A673 (cell line): Measurements from ENCODE around the gene BMP3. TPM values are rescaled to one million over a fixed set of nuclear protein-coding genes. Genes with fewer than 3 reads are reported as not detected.

Experiments
- Bru-seq: library from RNA; stranded (reverse); fragments of 400-500 nt; gene quantifications from one replicate; lab custom pipeline; 2021; lab: Mats Ljungman, UMichigan
- BruChase-seq, 2 experiments: library from RNA; stranded (reverse); fragments of 400-500 nt; gene quantifications; one replicate each; lab custom pipeline; 2021; lab: Mats Ljungman, UMichigan
- BruUV-seq: library from RNA; stranded (reverse); fragments of 400-500 nt; replicated peaks from 2 replicates; lab custom pipeline; 2021; lab: Mats Ljungman, UMichigan
- CTCF ChIA-PET: fragments of 300-600 bp; sonication (Branson Sonifier 250); formaldehyde crosslinking; loops from one replicate; lab custom pipeline; 2022; ENCODE audit warnings: antibody characterized with exemption; lab: Charles Lee
- POLR2A ChIA-PET: fragments of 300-600 bp; sonication (Branson Sonifier 250); formaldehyde crosslinking; loops from one replicate; lab custom pipeline; 2022; ENCODE audit warnings: antibody characterized with exemption; ENCODE audit not compliant: low non-redundant PET; lab: Charles Lee
- DNase-seq: peaks from one replicate; pipeline ENCODE4 v3.0.0-alpha.2; 2015; ENCODE audit warnings: low spot score
- H3K27ac ChIP-seq: fragments of 200-600 bp; sonication (generic); 2 replicates; pipeline ENCODE4 v1.5.1; 2016; ENCODE audit warnings: mixed run types, low read depth, mild to moderate bottlenecking, mixed read lengths, antibody characterized with exemption, low read length; ENCODE audit not compliant: poor library complexity, severe bottlenecking
- H3K27me3 ChIP-seq: fragments of 200-600 bp; sonication (generic); replicated peaks from 2 replicates; pipeline ENCODE4 v1.6.1; 2017; ENCODE audit warnings: mixed run types, low read depth, mild to moderate bottlenecking, mixed read lengths, antibody characterized with exemption, low read length; ENCODE audit not compliant: insufficient read depth, poor library complexity
- H3K36me3 ChIP-seq: fragments of 200-600 bp; sonication (generic); 2 replicates; pipeline ENCODE4 v1.6.1; 2016; ENCODE audit warnings: mixed run types, mild to moderate bottlenecking, mixed read lengths, antibody characterized with exemption, low read length; ENCODE audit not compliant: insufficient read depth, poor library complexity, severe bottlenecking
- H3K4me1 ChIP-seq: fragments of 200-600 bp; sonication (generic); 2 replicates; pipeline ENCODE4 v1.6.1; 2017; ENCODE audit warnings: mixed run types, mild to moderate bottlenecking, mixed read lengths, antibody characterized with exemption, low read length; ENCODE audit not compliant: insufficient read depth, poor library complexity, severe bottlenecking
- H3K4me3 ChIP-seq: fragments of 200-600 bp; sonication (generic); 2 replicates; pipeline ENCODE4 v1.5.1; 2016; ENCODE audit warnings: low read depth, mixed run types, mild to moderate bottlenecking, mixed read lengths, low read length; ENCODE audit not compliant: poor library complexity, severe bottlenecking
- H3K9me3 ChIP-seq: fragments of 200-600 bp; sonication (generic); 2 replicates; pipeline ENCODE4 v1.6.1; 2016; ENCODE audit warnings: mixed run types, low read depth, mild to moderate bottlenecking, mixed read lengths, antibody characterized with exemption, low read length; ENCODE audit not compliant: poor library complexity, severe bottlenecking
- CTCF ChIP-seq: fragments of 300-800, 200-600 bp; sonication (generic); conservative IDR thresholded peaks from 2 replicates; pipeline ENCODE4 v1.5.1; 2017; ENCODE audit warnings: low read depth, mild to moderate bottlenecking, antibody characterized with exemption, low read length, moderate library complexity, mixed read lengths
- EZH2 ChIP-seq: fragments of 200-600 bp; sonication (generic); IDR thresholded peaks from 2 replicates; pipeline ENCODE4 v1.6.1; 2017; ENCODE audit warnings: borderline replicate concordance, low read depth, mild to moderate bottlenecking, mixed read lengths, antibody characterized with exemption, low read length; ENCODE audit not compliant: poor library complexity, severe bottlenecking
- intact Hi-C: fragments of 100-400 bp; cut with micrococcal nuclease; formaldehyde crosslinking; loops from one replicate; pipeline ENCODE4 v1.10.0; 2022; ENCODE audit not compliant: unreplicated experiment
- long read RNA-seq: library from polyadenylated mRNA; stranded (forward); transcript quantifications from one replicate; pipeline ENCODE4 v2.0.0, GENCODE V29; 2022
- total RNA-seq: library from RNA; stranded (reverse); gene quantifications from 2 replicates; pipeline ENCODE4 v1.2.3, GENCODE V29; 2021

BMP3 gene
- total RNA-seq (not detected in 2 replicates), Bru-seq, nascent RNA (not detected), BruChase-seq, experiment 1, labeled RNA remaining after a 2-hour chase (not detected), BruChase-seq, experiment 2, labeled RNA remaining after a 6-hour chase (not detected)
- long read RNA-seq: 0 reads

DNA sequence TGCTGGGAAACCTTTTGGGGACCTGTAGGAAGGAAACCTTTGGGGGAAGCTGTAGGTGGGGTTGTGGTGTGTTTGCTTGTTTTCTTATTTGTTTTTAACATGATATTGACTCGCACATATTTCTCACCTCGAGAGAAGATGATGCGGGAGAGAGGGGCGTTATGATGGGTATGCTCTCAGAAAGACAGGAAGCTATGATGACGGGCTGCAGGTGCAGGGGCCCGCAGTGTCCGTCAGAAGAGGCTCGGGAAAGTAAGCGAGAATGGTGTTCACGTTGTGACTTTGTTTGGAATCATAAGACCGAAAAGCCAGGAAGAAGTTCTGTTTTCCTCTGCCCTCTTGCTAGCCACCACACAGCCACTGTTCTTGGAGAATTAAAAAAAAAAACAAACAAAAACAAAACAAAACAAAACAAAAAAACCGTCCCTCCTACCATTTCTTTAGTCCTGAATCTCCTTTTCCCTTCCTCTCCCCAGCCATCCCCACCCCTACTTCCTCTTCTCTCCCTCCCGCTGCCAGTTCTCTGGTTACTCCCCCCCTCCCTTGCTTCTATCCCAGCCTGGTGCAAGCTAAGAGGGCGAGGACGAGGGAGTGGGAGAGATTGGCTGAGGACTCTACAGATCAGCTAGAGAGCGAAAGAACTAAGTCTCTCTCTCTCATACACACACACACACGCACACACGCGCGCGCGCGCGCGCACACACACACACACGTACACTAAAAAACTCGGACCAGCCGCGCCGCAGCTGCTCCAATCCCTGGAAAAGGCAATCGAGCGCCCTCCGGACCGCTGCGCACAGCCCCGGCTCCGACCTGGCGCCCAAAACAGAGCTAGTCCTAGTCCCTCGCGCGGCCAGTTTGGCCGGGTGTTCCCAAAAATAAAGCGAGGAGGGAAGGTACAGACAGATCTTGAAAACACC lies at the start of gene BMP3:
Gene BMP3 (plus strand): TSS at position 648 of the 920 bp plus-strand sequence. CDS start 577 bp downstream, outside the sequence.
- intact Hi-C loops: no loop called here
- ChIA-PET CTCF (no interaction called here), POLR2A (no interaction called here)
- Histone ChIP-seq H3K9me3 (no peaks in the 10 kb centered on the region), H3K27me3 (peaks cover 41% of the 10 kb centered on the region), H3K36me3 (no peaks in the 10 kb centered on the region), H3K27ac (no peak within 1 kb of the TSS), H3K4me3 (no peak within 1 kb of the TSS), H3K4me1 (no peaks in the 10 kb centered on the region)
- DNase-seq: peak; percentile 0
- TF ChIP-seq CTCF (no peak), EZH2 (no peak)
- no TSS peak for BruUV-seq

GRCh38 chr4:80986011-80986410 lies 44.5 kb upstream of the BMP3 start:
- TF ChIP-seq CTCF (no peak), EZH2 (no peak)
- CTCF ChIA-PET: no interaction called here
- POLR2A ChIA-PET: no interaction called here
- no TSS peak for BruUV-seq
- Histone ChIP-seq H3K9me3 (no peaks in the 10 kb centered on the region), H3K27ac (no peak overlapping the region), H3K36me3 (no peaks in the 10 kb centered on the region), H3K27me3 (no peaks in the 10 kb centered on the region), H3K4me3 (no peak overlapping the region), H3K4me1 (no peaks in the 10 kb centered on the region)
- intact Hi-C loops: no loop called here
- no peak for DNase-seq

DNA sequence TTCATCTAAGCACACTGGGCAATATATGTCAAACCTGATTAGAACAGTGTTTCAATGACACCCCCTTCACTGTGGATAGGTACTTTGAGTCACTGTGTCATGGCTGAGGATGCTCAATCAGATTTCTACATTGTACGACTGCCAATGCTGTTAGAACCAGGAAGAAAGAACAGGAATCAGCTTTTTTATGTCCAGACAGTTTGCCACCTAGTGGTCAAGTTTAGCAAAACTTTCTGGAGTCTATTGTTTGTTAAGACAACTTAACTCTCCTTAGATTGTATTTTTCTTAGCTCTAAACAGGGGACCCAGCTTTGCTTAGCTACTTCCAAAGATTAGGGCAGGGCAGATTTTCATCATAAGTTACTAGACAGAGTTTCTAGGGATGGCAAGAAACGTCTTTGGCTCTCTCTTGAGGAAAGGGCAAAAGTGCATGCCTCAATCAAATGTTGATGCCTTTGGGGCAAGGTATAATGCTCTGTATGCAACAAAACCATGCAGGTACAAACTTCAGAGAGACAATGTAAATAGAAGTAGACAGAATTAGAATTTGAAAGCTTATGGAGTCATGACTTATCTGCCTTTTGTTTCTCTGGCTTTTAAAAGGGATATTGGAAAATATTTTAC lies 40.5 kb upstream of the BMP3 start:
- intact Hi-C loops: loop anchor here (2.0 kb wide), 1 partner anchor 629 kb away; no protein-coding TSS in a partner anchor
- Histone ChIP-seq H3K27ac (no peak overlapping the region), H3K36me3 (no peaks in the 10 kb centered on the region), H3K27me3 (no peaks in the 10 kb centered on the region), H3K4me3 (no peak overlapping the region), H3K4me1 (no peaks in the 10 kb centered on the region), H3K9me3 (no peaks in the 10 kb centered on the region)
- no TSS peak for BruUV-seq
- TF ChIP-seq CTCF: peak; percentile 59
- no peak for TF ChIP-seq EZH2
- POLR2A ChIA-PET: no interaction called here
- CTCF ChIA-PET: interaction anchor here (1.2 kb wide), 1 partner anchor 627 kb away, joined by 3 read pairs; no protein-coding TSS in a partner anchor
- peak; percentile 48 for DNase-seq
